GM19099 (cell line): ENCODE measurements around the gene RHOV.

Experiments used
- POLR2A ChIP-seq: IDR thresholded peaks from 3 replicates; pipeline ENCODE4 v1.6.1; 2011; ENCODE audit warnings: low read depth; ENCODE audit not compliant: insufficient read length; ENCODE audit errors: extremely low read depth

The RHOV gene

DNA sequence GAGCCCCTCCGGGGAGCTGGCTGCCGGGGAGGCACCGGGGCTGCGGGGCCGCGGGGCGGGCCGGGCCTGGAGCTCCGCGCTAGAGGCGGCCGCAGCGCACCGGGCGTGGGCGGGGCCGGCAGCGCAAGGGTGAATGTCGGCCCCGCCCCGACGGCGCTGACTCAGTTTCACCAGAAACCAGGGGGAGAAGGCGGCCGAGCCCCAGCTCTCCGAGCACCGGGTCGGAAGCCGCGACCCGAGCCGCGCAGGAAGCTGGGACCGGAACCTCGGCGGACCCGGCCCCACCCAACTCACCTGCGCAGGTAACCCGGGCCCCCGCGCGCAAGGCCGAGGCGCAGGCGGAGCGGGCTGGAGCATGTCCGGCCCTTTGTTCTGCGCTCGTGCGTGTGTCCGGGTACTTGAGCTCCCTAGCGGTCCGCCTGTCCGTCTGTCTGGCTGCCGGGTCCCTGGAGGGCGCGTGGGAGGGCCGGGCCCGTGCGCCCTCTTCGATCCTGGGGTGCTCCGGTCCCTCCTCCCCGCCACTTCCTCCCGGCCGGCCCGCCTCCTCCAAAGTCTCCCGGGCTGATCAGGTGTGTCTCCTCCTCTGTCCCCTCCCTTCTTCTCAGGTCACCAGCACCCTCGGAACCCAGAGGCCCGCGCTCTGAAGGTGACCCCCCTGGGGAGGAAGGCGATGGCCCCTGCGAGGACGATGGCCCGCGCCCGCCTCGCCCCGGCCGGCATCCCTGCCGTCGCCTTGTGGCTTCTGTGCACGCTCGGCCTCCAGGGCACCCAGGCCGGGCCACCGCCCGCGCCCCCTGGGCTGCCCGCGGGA is 29.9 kb downstream of the RHOV start, which contains the start of gene SPINT1:
Gene SPINT1, plus strand, starts transcription at position 164 of the 811 bp plus-strand sequence. Its CDS starts 507 bp downstream, at position 671.
- TF ChIP-seq POLR2A: no peak

DNA sequence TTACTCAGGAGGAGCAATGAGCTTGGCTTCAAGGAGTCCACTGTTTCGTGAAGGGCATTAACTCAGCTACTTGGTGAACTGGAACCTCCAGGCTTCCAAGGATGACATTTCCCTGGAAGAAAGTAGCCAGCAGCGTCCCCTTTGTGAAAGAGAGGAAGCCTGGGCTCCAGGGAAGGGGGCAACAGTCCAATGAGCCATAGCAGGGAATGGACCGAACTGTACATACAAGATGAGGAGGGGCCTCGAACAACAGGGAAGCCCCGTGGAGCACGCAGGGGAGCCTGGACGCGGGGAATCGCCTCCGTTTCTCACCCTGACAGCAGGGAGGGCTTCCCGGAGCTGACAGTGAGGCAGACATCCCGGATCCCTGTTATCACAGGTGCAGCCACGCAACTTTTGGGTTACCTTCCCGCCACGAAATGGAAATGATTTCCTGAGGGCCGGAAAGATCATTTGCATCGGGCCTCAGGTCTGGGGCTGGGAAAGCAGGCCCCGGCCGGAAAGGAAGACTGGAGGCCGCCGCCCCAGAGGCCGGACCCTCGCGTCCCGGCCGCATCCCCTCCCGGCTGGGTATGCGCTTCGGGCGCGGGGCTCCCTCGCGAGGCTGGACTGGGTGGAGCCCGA is 30.7 kb downstream of the RHOV start:
- TF ChIP-seq POLR2A: no peak

DNA sequence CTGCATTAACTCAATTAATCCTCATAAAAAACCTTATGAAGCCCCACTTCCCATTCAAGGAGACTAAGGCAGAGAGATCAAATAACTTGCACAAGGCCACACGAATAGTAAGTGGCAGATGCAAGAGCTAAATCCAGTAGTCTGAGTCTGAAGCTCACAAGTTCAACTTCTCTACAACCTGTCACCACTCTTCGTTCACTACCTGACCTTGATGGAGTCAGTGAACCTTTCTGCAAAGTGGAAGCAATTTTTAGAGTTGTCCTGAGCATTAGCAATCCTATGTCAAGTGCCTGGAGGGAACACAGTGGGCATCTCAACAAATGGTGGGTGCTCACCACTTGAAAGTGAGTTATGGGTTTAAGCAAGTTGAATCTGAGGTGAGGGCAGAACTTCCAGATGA is 32.3 kb downstream of the RHOV start:
- TF ChIP-seq POLR2A: no peak

DNA sequence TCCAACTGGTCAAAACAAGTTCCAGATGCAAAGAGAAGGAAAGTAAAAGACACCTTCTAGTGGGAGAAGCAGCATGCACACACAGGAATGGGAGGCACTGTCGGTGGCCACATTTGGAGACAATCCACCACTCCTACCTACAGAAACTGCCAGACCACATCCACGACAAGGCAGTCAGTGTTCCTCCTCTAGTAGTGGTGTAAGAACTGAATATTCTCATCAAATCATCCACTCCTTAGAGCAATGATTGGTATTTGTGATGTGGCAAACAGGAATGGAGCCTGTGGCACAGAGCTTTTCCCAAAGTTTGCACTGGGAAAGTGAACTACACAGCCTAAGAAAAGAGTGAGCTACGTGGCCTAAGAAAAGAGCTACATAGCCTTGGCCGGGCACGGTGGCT is 35.3 kb downstream of the RHOV start:
- no peak for TF ChIP-seq POLR2A

DNA sequence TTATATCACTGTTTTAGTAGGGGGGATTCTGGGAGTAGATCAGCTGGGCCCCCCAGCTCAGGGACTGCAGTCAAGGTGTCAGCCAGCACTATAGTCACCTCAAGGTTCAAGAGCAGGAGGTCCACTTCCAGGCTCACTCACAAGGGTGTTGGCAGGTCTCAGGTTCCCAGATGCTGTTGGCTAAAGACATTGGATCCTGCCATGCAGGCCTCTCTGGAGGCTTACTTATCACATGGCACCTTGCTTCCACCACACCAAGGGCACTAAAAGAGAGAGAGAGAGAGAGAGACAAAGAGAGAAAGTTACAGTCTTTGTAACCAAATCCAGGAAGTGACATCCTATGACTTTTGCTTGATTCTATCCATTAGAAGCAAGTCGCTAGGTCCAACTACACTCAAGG is 38.0 kb downstream of the RHOV start:
- TF ChIP-seq POLR2A: no peak

DNA sequence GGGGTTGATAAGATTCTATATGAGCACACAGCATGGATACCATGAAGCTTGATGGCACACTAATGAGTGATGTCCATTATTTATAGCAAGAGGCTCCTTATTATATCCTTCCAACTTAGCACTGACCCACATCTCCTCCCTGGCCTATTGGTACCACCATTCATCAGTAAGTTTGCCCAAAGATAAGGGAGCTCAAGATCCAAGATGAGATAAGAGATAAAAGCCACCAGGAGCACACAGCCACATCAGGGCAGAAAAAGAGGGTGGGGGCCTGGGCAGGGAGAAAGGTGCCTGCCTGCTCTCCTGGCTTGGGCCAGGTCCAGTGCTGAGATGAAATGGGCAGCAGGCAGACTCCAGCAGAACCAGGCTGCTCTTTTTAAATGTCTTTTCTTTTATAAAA is 41.1 kb downstream of the RHOV start:
- no peak for TF ChIP-seq POLR2A

DNA sequence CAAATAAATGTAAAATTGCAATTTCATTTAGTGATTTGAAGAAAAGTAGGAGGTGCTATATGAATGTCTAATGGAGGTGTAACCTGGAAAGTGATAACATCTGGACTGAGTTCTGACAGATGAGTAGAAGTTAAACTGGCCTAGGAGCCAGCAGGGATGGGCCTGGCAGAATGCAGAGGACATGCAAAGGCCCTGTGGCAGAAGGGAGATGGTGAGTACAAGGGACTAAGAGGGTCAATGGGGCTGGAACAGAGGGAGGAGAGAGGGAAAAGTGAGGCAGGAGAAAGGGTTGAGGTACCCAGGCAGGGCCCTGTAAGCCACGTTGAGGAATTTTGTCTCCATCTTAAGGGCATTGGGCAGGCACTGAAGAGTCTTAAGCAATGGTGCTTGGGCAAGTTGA is 42.2 kb downstream of the RHOV start:
- TF ChIP-seq POLR2A: no peak

DNA sequence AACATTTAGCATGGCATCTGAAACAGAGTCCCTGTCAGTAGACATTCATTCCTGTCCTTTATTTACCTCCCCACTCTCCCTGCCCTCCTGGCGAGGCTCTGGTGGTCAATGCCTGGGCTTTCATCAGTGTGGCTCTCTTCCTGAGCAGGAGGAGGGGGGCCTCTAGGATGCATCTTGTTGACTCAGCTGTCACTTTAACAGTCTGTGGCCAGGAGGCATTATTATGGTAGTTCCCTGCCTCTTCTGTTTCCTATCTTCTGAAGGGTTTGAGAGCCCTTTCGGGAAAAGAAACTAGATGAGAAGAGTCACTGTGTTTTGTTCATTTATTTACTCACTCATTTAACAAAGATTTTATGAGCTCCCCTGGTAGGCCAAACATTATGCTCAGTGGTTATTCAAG is 43.1 kb downstream of the RHOV start:
- TF ChIP-seq POLR2A: no peak

DNA sequence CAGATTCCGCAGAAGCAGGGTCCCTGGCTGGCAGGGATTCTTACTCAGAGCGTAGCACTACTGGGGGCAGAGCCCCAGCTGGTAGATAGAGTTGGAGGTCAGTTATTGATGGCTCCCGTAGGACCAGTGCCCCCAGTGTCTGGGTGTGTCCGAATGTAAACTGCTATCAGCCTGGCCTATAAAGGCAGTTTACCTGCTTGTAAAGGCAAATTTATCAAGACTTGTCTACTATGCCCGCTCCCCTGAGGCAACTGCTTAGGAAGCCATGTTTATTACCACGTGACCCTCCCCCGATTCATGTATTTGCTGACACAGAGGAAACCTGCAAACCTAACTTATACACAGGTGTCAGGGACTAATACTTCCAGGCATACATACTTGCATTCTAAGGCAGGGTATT is 44.9 kb downstream of the RHOV start:
- no peak for TF ChIP-seq POLR2A

DNA sequence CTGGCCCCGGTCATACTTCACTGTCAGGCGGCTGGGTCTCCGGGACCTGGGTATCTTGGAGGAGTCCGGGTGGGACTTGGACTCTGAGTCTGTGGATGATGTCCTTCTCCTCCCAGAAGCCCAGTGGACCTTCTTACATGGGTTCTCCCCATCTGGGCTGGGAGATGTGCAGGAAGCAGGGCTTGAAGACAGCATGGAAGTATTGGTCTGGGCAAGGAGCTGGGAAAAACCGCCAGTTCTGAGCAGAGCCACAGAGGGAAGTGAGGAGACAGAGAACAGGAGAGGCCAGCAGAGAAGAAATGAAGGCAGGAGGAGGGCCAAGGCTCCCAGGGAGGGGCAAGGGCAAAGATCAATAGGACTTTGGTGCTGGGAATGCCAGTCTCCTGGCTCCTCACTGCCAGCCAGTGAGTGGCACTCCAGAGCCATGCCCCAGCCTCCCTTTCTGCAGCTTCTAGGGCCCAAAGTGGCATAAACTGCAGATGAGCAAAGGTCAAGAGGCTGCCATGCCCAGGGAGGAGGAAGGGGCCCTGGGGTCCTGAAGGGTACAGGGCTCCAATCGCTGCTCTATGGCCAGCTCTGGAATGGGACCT is 45.5 kb downstream of the RHOV start, which contains the start of gene PPP1R14D:
Gene PPP1R14D, minus strand, starts transcription at position 262 of the 590 bp plus-strand sequence. Its CDS starts 67 bp downstream, at position 195.
- TF ChIP-seq POLR2A: no peak

DNA sequence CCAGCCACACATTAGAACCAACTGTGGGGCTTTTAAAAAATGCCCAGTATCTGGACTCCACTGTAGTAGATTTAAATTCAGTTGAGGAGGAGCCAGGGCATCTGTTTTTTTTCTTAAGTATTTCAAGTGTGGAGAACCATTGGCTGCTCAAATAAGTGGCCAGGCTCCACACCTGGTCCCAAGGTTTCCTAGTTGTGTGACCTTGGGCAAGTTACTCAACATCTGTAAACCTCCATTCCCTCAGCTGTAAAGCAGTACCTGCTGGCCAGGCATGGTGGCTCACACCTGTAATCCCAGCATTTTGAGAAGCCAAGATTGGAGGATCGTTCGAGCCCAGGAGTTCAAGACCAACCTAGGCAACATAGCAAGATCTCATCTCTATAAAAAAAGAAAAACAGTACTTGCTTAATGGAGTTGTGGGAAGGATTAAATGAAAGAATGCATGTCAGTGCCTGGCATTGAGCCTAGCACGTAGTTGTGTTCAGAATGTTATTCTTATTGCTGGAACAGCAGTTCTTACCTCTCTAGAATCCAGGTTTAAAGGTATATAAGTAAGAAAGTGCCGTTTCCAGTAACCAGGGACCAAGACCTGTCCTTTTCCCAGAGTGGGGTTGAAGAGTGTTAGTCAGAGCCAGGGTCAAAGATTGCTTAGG is 47.5 kb downstream of the RHOV start:
- TF ChIP-seq POLR2A: no peak

DNA sequence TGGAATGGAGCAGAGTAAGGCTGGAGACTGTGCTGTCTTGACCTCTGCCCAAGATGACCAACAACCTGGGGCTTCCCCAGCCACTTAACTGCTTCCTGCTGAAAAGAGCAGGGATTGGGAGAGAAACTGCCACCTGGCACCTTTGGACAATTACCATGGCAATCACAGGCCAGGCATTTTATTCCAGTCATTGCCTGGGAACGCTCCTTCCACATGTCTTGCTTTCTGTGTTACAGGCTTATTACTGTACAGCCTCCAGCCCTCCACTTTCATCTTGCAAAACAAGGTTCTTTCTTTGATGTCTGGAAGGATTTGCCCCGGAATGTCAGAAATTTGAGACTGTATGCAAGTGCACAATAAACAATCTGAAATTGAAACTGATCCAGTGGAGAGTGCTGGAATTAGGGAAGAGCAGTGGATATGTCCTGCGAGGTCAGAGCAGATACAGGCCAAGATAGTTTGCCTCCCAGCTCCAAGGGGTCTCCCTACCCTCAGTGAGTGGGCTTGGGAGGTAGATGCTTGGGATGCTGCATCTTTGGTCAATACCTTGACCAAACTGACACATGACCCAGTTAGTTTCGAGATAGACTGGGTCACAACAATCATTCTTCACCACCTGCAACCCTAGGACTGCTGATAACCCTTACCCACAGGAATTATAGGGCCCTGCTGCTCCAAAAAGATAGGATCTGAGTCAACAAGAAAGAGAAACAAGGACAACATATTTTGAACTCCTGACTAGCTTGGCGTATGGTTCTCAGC is 48.2 kb downstream of the RHOV start:
- TF ChIP-seq POLR2A: no peak

DNA sequence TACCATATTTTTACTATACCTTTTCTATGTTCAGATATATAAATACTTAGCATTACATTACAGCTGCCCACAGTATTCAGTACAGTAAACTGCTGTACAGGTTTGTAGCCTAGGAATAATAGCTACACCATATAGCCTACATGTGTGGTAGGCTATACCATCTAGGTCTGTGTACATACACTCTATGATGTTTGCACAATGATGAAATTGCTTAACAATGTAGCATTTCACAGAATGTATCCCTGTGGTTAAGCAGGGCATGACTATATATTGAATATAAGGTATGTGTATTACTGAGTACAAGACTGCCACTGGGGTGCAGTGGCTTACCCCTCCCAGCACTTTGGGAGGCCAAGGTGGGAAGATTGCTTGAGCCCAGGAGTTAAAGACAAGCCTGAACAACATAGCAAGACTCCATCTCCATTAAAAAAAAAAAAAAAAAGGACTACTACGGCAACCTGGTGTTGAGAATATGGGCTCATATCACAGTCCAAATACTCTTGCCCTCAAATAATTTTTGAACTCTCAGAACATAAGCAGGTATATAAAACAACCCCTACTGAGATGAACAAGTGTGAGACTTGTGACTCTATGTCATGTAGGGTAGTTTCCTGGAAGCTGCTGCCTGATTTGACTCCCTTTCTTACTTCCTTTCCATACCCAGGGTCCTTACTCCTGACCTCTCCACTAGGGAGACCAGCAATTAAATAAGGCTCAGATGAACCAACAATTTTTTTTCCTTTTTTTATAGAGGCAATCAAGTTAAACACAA is 50.3 kb downstream of the RHOV start:
- no peak for TF ChIP-seq POLR2A
